NCI-H526 treated with DMSO at 0.1 percent for 48 hours (cell line): Measurements from ENCODE around the gene AGAP1.

Source experiments
- DNase-seq: peaks from one replicate; lab custom pipeline; 2025; lab: John Stamatoyannopoulos, UW

Gene AGAP1

DNA sequence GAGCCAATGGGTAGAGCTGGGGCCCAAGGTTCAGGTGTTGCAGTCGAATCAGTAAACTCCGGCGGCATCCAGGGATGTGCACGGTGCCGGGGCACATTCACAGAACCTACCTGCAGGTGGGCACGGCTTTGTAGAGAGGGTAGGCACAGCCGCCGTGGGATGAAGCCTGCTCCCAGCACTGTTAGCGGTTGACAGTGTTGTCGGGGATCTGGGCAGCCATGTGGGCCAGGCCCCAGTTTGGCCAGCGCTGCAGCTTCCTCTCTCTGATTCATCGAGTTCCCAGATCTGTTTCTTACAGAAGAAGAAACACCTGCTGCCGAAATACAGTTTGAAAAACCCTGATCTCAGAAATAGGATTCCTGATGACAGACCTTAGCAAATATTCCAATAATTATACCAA lies 274.8 kb downstream of the AGAP1 start:
- no peak for DNase-seq

DNA sequence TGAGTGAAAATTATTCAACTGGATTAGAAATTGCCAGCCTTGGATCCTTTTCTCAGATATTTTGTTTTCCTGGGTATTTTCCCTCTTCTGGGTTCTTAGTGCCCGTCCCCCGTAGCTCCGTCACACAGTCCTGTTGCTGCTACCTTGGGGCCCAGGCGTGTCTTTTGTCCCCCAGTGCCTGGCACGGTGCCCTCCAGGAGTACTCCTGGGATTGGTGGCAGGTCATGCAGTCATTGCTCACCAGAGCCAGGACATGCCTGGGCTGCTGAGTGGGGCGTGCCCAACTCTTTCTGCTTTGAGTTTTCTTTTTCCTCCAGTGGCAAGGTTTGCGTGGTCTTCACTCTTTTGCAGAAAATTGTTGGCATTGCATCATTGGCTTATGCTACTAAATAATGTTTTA lies 275.2 kb downstream of the AGAP1 start:
- no peak for DNase-seq

DNA sequence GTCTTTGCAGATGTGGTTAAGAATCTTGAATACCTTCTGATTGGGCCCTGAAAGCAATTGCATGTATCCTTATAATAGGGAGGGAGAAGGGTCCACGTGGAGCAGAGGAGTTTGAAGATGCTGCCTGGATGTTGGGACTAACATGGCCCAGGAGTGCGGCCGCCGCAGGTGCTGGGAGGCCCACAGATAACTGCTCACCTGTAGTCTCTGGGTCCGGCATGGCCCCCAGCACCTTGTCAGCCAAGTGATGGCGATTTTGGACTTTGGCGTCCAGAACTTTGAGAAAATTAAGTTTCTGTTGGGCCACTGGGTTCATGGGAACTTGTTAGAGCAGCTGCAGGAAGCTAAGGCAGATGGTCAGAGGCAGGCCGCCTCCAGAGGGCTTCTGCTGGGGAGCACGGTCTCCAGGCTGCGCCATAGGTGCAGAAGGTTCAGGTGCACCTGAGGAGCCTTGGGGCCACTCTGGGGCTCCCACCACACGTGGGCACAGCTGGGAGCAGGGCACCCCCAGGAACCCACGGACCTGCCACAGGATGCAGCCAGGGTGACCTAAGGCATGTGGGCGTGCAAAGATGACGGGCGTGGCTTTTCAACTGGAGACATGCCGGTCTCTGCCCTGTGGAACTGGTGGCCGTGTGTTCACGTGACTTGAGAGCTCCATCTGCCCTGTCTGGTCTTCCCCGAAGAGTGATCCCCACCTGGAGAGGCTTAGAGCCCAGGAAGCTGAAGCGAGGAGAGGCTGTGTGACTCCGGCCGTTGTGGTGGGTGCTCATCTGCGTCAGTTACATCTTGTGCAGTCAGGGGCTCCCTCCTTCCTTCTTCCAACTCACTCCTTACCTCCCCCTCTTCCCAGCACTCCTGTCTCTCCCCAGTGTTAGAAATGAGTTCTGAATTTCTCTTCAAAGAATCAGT lies 277.3 kb downstream of the AGAP1 start:
- DNase-seq, result no peak

DNA sequence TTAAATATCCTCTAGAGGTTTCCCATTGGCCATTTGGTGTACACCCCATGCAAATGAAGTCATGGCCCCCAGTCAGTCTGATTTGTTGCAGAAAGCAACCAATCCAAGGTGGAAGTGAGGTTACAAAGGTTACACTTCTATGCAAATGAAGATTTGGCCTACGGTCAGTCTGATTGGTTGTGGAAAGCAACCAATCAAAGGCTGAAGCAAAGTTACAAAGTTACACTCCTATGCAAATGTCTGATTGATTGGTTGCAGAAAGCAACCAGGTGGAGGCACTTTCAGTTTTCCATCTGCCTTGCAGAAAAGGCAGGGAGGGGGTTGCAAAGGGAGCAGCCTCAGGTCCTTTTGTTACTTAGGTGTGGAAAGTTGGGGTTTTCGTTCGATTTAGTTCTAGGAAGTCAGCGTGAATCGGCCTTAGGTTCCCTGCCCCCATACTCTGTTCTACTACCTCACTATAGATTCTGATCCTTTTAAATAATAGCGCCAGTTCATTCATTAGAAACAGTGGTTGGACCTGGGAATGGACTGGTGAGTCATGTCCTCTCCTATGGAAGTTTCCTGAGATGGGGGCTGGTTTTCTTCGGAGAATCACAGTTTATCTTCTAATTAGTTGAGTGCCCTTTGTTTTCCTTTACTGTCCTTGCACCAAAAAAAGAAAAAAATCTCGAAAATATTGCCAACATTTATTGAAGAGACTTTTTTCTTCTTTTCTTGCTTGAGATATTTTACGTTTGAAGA lies 279.5 kb downstream of the AGAP1 start:
- DNase-seq, result no peak

DNA sequence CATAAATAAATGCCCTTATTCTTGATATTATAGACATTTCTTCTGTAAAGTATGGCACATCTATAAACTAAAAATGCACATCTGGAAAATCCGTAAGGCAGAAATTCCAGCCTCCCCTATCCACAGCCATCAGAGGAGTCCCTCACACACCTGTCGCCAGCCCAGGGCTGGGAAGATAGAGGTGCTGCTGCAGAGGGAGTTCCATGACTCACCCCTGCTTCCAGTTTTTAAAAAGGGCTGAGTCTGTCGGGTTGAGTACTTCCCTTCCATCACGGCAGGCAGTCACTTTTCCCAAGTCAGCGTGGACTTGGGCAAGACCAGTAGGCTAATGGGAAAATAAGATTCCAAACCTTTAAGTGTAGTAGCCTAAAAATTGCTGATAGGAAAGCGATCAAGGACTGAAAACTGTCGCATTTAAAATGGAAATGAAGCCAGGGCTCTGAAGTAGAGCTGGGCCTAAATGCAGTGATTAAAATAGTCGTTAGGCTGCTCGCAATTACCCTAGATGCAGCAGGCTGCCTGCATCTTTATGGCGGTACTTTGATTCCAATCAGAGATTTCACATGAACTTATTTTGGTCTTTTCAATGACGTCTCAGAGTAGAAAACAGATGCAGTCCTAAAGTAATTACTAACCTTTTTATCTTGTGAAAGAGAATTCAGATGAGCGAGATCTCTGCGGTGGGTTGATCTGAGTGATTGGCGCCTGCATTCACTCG lies 280.5 kb downstream of the AGAP1 start:
- DNase-seq, result no peak

DNA sequence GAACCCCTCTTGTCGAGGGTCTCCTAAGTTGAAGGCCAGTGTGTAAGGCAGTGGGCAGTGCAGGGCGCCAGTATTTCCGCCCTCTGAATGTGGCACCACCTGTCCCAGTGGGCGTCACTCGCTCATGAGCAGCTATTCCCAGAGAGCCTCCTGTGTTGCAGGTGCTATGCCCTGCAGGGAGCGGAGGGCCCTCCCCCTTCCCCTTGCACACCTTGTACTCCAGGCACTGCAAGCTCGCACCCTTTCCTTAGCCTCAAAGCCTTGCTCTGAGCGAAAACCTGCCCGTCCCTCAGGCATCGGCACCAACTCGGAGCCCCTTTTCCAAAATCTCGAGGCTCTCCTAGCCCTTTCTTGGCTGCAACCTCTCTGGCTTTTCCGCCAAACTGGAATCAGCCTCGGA lies 282.7 kb downstream of the AGAP1 start:
- no peak for DNase-seq

DNA sequence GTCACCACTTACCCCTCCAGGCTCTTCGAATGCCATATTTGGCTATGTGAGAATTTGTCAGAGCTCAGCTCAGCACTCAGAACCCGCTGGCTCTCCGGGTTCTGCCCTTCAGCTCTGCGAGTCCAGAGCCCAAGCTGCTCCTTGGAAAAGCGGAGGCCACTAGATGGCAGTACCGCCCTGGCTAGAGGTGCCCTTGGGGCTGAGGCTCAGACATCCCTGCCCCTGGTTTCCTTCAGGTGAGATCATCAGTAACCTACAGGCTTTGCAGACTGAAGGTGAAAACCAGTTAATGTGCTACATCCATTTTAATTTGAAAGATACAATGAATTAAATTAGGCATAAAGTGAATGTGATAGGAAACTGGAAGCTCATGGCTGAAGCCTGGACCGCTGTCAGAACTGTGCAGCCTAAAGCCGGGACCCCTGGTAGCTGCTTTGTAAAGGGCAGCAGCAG lies 285.6 kb downstream of the AGAP1 start:
- DNase-seq, result peak; percentile 41

DNA sequence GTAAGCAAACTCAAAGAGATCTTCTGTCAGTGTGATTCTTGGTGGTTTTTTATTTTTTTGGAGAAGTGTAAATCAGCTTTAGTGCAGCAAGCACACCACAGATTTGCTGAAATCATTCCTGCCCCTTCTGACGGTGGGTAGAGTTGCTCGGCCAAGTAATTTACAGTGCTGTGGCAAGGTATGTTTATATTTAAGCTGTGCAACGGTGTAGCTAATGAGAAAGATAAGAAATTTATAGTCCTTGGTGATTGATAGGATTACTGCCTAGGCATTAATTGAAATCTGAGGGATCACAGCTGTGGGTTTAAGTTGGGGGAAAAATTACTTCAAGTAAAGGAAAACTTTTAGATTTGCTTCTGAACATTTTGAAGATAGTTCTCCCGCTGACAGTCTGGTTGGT lies 286.6 kb downstream of the AGAP1 start:
- DNase-seq, result no peak

DNA sequence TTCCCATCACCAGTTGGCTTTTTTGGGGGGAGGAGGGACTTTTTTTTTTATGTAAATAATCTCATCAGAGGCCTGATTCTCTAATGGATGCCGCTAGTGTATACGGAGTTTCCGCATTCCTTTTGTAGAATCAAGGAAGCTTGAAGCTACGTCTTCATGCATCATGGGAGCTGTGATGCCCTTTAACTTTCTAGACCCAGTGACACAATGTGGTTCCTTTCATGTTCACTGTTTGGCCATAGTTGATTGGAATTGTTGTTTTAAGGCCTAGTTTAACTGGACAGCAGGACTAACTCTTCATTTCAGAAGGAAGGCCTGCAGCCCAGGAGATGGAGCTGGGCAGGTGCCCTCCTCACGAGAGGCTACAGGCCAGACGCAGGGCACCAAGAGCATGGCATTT lies 287.9 kb downstream of the AGAP1 start:
- no peak for DNase-seq

DNA sequence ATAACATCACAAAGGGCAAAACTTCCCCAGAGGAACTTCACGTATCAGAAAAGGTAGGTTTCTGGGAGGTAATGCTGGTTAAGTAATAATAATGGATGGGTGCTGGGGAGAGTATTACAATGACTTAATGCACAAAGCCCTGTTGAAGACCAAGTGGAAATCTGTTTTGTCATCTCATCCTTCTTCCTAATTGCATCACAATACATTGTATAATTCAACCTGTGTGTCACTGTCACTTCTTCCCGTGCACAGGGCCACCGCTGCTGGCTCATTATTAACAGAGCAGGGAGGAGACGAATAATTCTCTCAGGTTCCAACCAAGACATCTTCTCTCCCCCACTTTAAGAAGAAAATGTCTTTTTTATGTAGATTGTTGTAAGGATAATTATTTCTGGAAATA lies 290.9 kb downstream of the AGAP1 start:
- DNase-seq, result no peak

DNA sequence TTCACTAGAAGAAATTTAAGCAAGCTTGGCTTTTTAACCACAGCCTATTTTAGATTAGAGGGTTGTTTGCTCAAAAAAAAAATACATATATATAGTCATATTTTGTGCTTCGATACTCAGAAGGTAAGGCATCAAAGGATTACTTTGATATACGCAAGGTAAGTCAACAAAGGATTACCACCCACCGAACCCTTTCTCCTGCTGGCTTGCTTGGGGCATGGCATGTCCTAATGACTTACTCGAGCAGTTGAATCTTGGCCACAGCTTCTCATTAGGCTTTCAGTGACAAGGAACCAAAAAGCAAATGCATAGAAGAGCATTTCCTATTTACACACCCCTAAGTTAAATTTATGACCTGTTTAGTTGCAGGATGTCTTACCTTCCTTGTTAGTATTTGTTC lies 295.7 kb downstream of the AGAP1 start:
- no peak for DNase-seq

DNA sequence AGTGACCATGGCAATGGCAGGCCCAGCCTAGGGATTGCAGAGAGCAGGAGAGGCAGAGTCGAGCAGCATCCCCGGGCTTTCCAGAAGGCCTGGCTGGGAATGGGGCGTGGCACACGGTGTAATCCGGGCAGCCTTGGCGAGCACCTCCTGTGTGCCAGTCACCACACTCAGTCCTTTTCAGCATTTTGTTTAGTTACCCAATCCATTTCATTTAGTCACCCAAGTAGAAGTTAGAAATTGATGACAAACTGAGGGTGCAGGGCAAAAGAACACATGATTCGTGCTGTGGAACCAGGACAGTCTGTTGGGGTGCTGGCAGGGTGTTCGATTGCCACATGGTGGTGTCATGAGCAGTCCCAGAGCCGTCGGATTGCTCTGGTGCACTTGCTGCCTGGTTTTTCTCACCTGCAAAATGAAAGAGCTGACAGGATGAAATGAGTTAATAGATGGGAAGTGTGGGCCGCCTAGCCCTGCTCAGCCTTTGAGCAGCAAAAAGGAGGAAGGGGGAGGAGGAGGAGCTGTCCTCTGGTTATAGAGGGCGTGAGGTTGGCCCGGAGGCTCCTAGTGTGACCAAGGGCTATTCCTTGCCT lies 299.4 kb downstream of the AGAP1 start:
- DNase-seq, result no peak

DNA sequence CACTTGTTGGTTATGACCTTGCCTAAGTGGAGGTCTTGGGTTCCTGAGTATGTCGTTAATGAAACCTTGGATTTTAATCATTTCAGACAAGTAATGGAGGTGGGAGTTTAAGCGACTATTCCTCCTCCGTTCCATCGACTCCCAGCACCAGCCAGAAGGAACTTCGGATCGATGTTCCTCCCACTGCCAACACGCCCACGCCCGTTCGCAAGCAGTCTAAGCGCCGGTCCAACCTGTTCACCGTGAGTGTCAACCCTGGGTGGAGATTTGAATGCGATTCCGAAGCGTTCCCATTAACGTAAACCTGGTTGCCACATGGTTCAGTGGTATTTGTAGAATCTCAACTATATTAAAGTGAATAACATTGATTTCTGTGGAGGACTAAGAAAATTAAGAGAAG lies 305.4 kb downstream of the AGAP1 start:
- DNase-seq, result no peak

DNA sequence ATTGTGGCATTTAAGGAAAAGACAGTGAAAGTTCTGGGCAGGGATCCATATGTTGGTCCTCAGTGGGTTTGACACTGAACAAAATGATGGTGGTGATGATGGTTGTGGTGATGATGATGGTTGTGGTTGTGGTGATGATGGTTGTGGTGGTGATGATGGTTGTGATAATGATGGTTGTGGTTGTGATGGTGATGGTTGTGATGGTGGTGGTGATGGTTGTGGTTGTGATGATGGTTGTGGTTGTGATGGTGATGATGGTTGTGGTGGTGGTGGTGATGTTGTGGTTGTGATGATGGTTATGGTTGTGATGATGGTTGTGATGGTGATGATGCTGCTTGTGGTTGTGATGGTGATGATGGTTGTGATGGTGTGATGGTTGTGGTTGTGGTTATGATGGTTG lies 308.7 kb downstream of the AGAP1 start:
- DNase-seq, result no peak

DNA sequence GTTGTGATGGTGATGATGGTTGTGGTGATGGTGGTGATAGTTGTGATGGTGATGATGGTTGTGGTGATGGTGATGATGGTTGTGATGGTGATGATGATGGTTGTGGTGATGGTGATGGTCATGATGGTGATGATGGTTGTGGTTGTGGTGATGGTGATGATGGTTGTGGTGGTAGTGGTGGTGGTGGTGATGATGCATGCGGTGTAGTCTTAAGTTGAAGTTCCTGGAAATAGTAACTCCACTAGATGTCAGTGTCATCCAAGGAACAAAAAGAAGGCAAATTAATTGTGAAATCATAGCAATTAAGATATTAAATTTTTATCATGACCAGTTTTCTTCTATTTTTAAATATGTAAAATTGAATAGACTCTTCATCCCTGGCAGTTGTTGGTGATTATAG lies 309.2 kb downstream of the AGAP1 start:
- DNase-seq, result no peak

DNA sequence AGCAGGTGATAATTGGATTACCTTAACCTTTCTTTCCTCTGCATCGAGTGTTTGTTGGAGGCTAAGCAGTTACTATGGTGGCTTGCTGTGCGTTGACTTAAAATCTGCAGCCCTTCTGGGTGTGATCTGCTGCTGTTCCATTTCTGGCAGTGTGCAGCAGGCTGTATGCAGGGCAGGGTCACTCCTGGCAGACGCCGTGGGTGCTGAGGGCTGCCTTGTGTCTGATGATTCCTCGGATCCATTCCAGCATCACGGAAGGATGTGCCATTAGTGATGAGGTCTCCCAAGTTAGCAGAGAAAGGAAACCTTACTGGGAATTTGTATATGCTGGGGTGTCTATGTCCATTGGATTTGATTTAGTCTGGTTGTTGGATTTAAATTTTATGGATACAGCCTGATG lies 310.8 kb downstream of the AGAP1 start:
- DNase-seq, result no peak

DNA sequence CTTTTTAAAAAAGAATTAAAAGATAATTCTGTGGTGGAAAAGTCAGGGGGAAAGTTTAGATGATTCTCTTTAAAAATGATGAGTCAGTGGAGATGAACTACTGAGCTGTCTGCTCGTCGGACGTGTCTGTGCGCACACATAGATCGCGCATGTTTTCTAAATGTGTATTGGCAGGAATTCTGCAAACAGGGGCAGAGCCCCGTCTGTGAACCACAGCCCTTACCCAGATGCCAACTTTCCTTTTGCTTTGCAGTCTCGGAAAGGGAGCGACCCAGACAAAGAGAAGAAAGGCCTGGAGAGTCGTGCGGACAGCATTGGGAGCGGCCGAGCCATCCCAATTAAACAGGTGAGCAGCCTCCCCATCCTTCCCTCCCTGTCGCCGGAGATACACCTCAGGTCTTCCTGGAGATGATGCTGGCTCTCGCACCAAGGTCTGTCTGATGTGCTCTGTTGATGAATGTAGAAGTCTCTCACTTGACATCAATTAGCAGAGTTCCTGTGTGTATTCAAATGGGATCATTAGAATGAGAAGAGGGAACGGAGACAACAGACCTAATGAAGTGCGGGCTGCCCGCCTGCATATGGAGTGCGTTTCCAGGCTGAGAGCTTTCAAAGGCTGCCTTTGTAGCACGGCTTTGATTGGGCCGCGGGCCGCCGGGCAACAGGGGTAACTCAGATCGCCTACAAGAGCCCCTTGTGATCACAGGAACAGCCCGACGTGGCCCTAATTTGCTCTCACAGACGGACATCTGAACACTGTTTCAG lies 313.3 kb downstream of the AGAP1 start:
- DNase-seq, result no peak

DNA sequence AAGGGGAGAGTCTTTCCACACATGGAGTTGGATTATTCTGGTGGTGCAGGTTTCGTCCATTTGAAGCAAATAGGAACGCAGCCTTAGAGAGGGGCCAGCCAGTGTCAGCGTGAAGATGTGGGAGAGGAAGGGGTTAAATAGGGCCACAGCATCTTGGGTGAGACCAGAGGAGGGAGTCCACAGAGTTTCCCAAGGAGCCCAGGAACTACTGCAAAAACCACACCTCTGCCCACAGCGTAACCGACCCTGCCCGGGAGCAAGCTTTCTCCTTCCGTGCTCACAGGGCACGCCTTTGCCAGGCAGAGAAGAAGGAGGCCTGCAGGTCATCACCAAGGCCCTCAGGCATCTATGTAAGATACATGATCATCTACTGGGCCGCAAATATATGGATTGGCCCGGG lies 314.5 kb downstream of the AGAP1 start:
- DNase-seq, result no peak

DNA sequence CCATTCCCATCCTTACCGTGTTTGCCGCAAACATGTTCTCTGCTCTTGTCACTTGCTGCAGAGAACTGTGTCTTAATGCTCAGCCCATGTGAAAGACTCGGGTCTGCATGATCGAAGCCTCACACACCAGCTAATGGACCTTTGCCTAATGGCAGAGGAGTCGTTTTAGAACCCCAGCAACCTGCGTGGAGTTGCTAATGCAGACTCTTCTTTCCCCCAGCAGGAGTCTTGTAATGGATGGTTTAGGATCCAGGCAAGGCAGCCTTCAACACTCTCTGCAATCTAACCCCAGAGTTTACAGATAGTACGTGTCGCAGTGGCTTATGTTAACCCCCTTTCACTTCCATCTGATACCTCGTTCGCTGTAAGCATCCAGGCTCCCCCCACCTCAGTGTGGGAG lies 316.4 kb downstream of the AGAP1 start:
- DNase-seq, result no peak

DNA sequence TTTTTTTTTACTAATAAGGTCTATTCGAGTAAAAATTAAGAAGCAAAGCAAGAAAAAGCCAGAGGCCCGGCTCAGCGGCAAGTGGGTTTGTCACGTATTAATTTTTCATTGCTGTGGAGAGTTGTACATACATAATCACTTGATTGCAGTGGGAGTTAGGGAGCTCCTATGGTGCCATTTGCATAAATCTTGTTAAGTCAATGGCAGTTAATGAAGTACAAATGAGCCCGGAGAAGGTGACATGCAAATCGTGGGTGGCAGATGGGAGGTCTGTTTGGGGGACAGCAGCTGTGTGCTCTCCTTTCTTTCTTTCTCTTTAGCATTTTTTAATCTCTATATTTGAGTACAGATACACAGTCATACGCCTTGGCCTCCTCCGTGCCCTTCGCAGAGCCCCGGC lies 317.0 kb downstream of the AGAP1 start:
- peak; percentile 78 for DNase-seq

DNA sequence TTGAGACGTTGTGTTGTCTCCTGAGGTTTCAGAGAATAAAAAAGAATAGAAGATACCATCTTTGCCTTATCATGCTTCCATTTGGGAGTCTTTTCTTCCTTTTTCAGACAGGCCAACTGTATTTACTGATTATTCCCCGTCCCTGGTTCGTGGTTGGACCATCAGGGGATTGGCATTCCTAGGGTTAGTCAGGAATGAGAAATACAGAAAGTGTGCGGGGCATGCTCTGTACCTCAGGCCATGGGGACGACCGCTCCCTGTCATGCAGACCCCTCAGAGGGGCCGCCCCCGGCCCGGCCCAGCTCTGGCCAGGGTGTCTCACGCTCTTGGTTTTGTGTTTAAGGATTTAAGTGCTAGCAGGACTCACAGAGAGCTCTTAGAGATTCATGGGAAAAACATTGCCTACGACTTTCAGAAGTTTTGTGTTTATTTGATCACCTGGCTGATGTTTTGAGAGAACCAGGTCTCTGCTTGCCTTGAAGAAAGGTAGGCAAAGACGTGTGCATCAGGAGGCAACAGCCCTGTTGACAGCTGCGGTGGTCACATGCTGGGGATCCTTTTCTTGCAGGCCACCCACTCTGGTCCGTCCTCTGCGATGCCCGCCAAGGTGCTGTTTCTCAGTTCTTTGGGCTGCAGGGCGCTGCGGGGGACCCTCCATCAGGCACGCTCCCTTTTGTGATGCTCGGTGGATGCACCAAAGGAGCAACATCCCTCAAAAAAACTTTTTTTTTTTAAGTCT lies 317.8 kb downstream of the AGAP1 start:
- DNase-seq, result no peak
